GM18520 (cell line): ENCODE results near the gene RNF180.

Experiments used
- ATAC-seq: cut with Tn5 transposase; IDR thresholded peaks from one replicate; pipeline ENCODE4 v1.9.1; 2021; ENCODE audit not compliant: unreplicated experiment

Gene RNF180, protein sequence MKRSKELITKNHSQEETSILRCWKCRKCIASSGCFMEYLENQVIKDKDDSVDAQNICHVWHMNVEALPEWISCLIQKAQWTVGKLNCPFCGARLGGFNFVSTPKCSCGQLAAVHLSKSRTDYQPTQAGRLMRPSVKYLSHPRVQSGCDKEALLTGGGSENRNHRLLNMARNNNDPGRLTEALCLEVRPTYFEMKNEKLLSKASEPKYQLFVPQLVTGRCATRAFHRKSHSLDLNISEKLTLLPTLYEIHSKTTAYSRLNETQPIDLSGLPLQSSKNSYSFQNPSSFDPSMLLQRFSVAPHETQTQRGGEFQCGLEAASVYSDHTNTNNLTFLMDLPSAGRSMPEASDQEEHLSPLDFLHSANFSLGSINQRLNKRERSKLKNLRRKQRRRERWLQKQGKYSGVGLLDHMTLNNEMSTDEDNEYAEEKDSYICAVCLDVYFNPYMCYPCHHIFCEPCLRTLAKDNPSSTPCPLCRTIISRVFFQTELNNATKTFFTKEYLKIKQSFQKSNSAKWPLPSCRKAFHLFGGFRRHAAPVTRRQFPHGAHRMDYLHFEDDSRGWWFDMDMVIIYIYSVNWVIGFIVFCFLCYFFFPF

GRCh38 chr5:64165500-64166200 is at the start of gene RNF180:
Gene RNF180, plus strand, starts transcription at chr5:64165843. Its CDS starts 34,965 bp downstream, at chr5:64200808.
- no peak for ATAC-seq

- ATAC-seq = no peak
Observed at GRCh38 chr5:64125521-64125920, 40.1 kb upstream of the RNF180 start.

- ATAC-seq = no peak
Observed at GRCh38 chr5:64126202-64126741, 39.4 kb upstream of the RNF180 start.

GRCh38 chr5:64140018-64140417 is 25.6 kb upstream of the RNF180 start:
- ATAC-seq = no peak

DNA sequence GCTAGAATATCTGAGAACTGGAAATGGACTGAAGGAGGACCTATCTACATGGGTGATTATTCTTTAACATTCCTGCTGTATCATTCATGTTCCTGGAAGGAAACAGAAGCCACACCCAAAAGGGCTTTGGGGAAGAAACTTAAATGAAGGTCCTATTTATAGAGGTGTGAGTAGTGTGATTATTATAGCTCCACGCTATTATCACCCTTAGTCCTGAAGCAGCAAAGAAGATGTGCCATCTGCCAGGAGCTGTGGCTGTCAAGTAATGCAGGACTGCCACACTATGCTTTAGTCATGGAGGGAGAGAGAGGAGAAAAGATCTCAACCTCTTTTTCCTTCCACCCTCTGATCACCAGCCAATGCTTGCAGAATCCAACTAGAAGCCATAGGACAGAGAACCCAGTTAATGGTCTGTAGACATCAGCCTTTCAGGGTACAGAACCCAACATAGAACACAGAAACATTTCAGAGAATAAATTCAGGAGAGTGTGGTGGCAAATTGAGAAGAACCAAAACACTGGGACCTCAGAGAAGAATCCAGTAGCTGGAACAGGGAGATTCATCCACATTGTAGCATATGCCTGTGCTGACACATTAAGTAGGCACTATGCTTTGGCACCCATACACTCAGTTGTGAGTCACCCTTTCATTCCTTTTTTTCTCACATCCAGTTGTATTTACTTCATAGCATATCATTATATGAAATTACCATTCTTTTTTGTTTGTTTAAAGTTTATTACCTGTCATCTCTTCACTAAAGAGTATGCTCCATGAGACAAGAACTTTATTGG is 21.0 kb upstream of the RNF180 start:
- ATAC-seq = no peak

DNA sequence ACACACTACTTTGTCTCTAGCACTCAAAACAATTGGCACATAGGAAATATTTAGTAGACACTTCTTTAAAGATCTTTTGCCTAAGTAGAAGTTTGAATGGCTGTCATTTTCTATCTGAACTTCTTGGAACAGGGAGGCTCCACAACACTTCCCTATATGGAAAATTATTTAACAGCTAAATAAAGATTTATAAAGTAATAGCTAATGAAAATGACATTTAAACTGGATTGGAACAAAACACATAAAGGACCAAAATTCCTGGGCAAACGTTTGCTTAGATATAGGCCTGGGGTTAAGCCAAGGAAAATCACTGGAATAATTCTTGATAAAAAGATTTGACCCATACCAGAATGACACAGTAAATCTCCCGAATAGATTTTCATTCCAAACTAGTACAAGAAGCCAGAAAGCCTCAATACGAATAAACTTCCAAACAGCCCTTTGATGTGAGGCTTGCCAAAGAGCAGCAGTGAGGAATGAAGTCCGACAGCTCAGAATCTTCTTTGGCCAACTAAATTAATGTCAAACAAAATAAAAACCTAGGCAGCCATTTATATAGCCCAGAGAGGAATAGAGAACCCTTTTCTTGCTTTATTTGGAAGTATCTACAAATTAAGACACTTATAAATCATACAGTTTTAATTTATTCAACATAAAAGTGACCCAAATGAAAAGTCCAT is 20.3 kb upstream of the RNF180 start:
- no peak for ATAC-seq

DNA sequence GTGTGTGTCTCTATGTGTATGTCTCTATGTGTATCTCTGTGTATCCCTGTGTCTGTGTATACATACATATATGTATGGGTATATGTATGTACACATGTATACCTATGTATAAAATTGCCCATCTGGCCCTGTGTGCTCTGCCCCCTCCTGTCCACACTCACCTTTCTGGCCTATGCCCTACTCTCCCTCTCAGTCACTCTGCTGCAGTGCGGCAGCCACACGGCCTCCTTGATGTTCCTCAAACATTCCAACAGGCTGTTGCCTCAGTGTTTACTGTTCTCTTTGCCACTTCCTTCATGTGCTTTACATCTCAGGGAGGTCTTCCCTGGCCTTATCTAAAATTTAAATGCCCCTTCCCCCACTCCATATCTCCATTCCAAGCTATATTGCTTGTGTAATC is 18.3 kb upstream of the RNF180 start:
- no peak for ATAC-seq

GRCh38 chr5:64147849-64148441 is 17.7 kb upstream of the RNF180 start:
- no peak for ATAC-seq

DNA sequence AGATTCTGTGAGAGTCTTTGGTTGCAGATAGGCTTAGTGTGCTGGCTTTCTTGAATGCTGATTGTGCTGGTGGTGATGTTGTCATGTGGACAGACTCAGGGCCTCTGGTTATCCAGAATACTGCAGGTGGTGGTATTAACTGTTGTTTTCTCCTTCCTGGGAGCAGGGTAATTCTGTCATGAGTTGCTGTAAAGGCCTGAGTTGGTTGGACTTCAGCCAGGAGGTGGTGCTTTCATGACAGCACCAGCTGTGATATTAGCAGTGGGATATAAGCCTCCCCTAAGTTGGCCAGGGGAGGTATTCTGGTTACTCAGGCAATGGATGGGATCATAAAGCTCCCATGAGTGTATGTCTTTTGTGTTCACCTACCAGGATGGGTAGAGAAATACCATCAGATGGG is 16.4 kb upstream of the RNF180 start:
- no peak for ATAC-seq

DNA sequence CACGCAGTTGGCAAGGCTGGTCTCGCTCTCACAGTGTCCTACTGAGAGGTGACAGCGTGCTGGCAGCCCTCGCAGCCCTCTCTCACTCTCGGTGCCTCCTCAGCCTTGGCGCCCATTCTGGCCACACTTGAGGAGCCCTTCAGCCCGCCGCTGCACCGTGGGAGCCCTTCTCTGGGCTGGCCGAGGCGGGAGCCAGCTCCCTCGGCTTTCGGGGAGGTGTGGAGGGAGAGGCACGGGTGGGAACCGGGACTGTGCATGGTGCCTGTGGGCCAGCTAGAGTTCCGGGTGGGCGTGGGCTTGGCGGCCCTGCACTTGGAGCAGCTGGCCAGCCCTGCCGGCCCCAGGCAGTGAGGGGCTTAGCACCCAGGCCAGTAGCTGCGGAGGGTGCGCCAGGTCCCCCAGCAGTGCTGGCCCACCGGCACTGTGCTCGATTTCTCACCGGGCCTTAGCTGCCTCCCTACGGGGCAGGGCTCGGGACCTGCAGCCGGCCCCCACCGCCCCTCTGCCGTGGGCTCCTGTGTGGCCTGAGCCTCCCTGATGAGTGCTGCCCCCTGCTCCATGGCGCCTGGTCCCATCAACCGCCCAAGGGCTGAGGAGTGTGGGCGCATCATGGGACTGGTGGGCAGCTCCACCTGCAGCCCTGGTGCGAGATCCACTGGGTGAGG is 15.7 kb upstream of the RNF180 start:
- ATAC-seq = no peak

DNA sequence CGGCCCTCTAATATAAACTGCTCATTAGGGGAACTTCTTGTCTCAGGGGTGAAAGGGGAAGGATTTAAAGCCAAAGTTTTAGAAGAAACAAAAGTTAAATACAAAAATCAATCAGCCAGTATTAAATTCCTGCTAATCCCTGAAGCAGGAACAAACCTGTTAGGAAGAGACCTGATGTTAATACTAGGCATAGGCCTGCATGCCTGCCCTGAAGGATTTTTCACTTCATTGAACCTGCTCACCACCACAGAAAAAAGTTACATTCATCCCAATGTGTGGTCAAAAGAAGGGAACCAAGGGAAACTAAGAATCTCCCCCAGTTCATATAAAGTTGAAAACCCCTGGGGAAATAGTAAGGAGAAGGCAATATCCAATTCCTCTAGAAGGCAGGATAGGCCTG is 9.4 kb upstream of the RNF180 start:
- ATAC-seq = no peak

DNA sequence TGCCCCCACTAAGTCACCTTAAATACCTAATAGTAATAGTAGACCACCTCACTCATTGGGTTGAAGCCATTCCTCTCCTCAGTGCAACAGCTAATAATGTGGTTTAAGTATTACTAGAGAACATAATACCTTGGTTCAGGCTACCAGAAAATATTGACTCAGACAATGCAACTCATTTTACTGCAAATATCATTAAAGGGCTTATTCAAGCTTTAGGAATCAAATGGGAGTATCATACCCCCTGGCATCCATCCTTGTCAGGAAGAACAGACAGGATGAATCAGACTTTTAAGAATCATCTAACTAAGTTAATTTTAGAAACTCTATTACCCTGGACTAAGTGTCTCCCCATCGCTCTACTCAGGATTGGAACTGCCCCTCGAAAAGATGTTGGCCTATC is 6.8 kb upstream of the RNF180 start:
- no peak for ATAC-seq

DNA sequence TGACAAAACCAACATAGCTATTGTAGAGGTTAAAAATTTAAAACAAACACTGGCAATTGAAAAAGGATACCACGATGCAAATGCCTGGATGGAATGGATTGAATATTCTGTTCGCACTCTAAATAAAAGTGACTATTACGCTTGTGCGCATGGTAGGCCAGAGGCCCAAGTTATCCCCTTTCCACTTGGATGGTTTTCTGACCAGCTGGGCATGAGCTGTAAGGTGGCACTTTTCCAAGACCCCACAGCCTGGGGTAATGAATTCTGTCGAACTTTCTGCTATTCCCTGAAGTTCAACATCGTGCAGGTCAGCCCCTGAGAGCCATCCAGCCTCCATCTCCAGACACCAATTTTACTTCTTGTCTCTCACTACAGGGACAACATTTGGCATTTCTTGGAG is 5.4 kb upstream of the RNF180 start:
- ATAC-seq = no peak

DNA sequence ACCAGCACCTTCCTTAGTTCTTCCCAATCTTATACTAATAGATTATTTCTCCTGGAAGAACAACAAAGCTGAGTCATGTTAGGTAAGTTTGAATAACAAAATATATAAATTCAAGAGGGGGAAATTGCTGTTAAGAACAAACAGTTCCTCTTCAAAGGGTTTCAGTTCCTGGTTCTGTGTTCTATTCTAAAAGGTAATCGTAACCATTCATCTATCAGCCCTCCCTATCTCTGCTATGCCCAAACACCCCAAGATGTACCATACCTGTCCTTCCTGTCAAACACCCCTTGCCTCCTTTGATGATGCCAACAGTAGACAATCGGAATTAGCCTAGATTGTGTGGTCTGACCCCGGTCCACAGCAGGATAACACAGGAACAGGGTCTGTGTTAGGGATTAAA is 4.2 kb upstream of the RNF180 start:
- ATAC-seq = no peak

DNA sequence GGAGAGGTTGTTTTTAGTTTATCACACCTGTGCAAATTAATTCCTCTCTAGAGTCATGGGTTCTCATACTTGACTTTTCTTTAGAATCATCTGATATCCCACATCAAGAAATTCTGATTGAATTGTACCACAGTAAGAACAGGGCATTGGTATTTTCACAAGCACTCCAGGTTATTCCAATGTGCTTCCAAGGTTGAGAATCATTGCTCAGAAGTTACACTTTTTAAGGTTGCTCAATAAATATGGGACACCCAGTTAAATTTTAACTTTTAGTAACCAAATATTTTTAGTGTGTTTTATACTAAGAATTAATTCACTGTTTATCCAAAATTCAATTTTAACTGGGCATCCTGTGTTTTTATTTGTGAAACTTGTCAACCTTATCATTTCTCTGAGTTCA is 2.5 kb upstream of the RNF180 start:
- ATAC-seq = no peak

GRCh38 chr5:64163746-64164145 is 1.9 kb upstream of the RNF180 start:
- no peak for ATAC-seq

GRCh38 chr5:64164166-64164565 is 1.5 kb upstream of the RNF180 start:
- ATAC-seq = no peak

DNA sequence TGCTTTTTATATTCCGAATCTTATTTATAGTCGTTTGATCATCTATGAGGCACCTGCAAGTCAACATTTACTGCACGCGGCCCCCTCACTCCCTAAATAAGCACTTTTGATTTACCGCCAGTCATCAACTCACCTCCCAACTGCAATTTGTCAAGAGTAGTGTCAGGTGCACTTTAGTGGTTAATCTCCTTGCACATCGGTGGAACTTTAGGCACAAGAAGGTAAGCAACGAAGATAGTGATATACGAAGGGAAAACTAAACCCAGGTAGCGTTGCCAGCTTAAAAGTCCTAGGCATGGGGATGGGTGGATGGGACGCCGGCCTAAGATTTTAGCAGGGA is 513 bp upstream of the RNF180 start:
- no peak for ATAC-seq

GRCh38 chr5:64166201-64166959 is 737 bp downstream of the RNF180 start:
- no peak for ATAC-seq
